Adipocyte (in vitro differentiated cells): Measurements from ENCODE around the gene MS4A14.
"Not testable (repeated sequence)": the region's sequence is repeated elsewhere in the genome, so short reads cannot be mapped to it uniquely, and the experiment has no call there.

Experiments used
- DNase-seq: peaks from one replicate; pipeline ENCODE4 v3.0.0-alpha.2; 2015; ENCODE audit warnings: low read depth
- H3K27me3 ChIP-seq: replicated peaks from 2 replicates; pipeline ENCODE4 v1.7.0; 2013; ENCODE audit warnings: mild to moderate bottlenecking, low read length, moderate library complexity; ENCODE audit not compliant: control insufficient read depth, insufficient read depth
- H3K36me3 ChIP-seq: 2 replicates; pipeline ENCODE4 v1.7.0; 2013; ENCODE audit warnings: low read length, mild to moderate bottlenecking, moderate library complexity; ENCODE audit not compliant: control insufficient read depth, insufficient read depth, severe bottlenecking
- H3K4me1 ChIP-seq: 2 replicates; pipeline ENCODE4 v1.7.0; 2013; ENCODE audit warnings: mild to moderate bottlenecking, low read length, moderate library complexity; ENCODE audit not compliant: control insufficient read depth, insufficient read depth
- H3K4me3 ChIP-seq: 2 replicates; pipeline ENCODE4 v1.7.0; 2013; ENCODE audit warnings: mild to moderate bottlenecking, low read length, moderate library complexity
- H3K9ac ChIP-seq: 2 replicates; pipeline ENCODE4 v1.7.0; 2013; ENCODE audit warnings: mild to moderate bottlenecking, low read length, moderate library complexity
- H3K9me3 ChIP-seq: 2 replicates; pipeline ENCODE4 v1.7.0; 2013; ENCODE audit warnings: mild to moderate bottlenecking, low read length, moderate library complexity; ENCODE audit not compliant: control insufficient read depth

The MS4A14 gene

DNA sequence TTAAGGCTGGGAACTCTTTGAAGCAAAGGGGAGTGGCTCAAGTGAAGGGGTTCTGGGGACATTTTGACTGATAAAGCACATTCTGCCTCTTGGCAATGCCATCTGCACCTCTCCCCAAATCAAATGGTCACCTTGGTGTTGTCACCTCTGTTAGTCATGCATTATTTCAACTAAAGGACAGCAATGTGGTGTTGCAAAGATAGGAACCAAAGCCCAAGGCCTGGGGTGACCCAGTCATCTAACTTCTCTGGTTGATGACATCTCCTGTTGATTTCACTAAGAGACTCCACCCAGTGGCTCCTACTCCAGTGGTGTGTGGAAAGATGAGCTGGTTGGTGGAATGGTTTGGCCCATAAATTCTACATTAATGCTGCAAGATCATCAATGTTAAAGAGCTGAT is 51.6 kb downstream of the MS4A14 start:
- H3K27me3 ChIP-seq = no peaks in the 10 kb centered on the region
- H3K4me3 ChIP-seq = no peak overlapping the region
- H3K9me3 ChIP-seq = no peaks in the 10 kb centered on the region
- H3K9ac ChIP-seq = no peak overlapping the region
- no peaks in the 10 kb centered on the region for H3K36me3 ChIP-seq
- no peaks in the 10 kb centered on the region for H3K4me1 ChIP-seq
- no peak for DNase-seq

DNA sequence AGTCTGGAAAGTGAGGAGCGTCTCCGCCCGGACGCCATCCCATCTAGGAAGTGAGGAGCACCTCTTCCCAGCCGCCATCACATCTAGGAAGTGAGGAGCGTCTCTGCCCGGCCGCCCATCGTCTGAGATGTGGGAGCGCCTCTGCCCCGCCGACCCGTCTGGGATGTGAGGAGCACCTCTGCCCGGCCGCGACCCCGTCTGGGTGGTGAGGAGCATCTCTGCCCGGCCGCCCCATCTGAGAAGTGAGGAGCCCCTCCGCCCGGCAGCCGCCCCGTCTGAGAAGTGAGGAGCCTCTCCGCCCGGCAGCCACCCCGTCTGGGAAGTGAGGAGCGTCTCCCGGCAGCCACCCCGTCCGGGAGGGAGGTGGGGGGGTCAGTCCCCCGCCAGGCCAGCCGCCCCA is 54.9 kb downstream of the MS4A14 start:
- not testable (repeated sequence) for H3K9me3 ChIP-seq

DNA sequence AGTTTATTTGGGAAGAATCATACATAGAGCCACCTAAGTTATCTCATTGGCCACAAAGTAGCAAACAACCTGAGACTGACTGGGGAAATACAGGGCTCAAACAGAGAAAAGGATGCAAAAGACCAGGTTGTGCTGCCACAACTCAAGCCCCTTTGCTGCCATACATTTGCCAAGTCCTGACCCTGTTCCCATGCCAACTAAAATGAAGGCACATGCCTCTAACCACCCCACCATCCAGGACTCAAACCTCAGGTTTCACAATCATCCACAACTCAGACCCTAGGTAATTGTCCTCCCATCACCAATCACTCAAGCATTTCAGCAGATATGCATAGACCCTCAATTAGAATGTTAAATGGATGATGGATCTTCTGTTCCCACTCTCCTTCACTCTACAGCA is 58.0 kb downstream of the MS4A14 start:
- DNase-seq = no peak
- Histone ChIP-seq H3K36me3 (no peaks in the 10 kb centered on the region), H3K4me3 (no peak overlapping the region), H3K9ac (no peak overlapping the region), H3K27me3 (no peaks in the 10 kb centered on the region), H3K4me1 (no peaks in the 10 kb centered on the region), H3K9me3 (no peaks in the 10 kb centered on the region)

More for the DNA sequence above, 54.9 kb downstream of the MS4A14 start:
- not testable (repeated sequence) for H3K4me1 ChIP-seq, H3K36me3 ChIP-seq, DNase-seq, H3K27me3 ChIP-seq, H3K4me3 ChIP-seq, H3K9ac ChIP-seq

DNA sequence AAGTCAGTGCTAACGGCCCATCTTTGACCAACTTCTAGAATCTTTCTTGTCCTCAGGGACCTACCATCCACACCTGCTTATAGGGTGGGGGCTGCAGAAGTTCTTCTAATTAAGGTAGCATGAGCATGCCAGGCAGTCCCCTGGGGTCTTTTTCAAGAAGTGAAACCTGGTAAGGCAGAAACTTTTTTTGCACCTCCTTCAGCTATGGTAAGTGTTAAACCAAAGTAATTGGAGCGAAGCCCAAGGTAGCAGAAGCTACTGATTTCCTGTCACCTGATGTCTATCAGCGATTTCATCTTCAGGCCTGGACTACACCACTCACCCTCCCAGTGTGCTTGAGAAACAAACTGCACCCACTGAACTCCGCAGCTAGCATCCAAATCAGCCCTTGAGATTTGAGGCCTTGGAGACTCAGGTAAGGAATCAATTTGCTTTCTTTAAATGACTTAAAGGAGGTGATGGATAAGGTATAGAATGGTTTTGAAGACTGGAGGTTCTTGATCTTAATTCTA is 59.3 kb downstream of the MS4A14 start, which contains the start of gene MS4A1:
Gene MS4A1, plus strand, starts transcription at position 317 of the 512 bp plus-strand sequence. CDS start 6,528 bp downstream, outside the sequence.
- no peaks in the 10 kb centered on the region for H3K36me3 ChIP-seq
- H3K9me3 ChIP-seq = no peaks in the 10 kb centered on the region
- no peak for DNase-seq
- no peak within 1 kb of the TSS for H3K9ac ChIP-seq
- H3K4me3 ChIP-seq = no peak within 1 kb of the TSS
- no peaks in the 10 kb centered on the region for H3K27me3 ChIP-seq
- H3K4me1 ChIP-seq = no peaks in the 10 kb centered on the region

DNA sequence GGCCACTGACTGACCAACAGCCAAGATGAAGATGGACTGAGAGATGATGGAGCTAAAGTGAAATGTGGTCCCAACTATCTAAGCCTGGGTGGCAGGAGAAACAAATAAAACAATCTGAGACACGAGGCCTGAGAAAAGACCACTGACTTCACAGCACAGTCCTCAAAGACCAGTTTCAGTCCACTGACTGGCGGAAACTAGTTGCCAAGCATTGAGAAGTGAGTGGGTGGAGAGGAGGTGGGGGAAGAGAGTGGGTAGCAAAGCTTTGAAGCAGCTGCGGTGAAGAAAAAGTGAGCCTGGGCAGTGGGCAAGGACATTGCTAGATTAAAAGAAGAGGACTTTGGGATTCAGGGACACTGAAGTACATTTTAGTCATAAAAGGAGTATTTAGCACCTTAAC is 61.3 kb downstream of the MS4A14 start:
- Histone ChIP-seq H3K36me3 (no peaks in the 10 kb centered on the region), H3K27me3 (no peaks in the 10 kb centered on the region), H3K4me1 (no peaks in the 10 kb centered on the region), H3K9me3 (no peaks in the 10 kb centered on the region), H3K4me3 (no peak overlapping the region), H3K9ac (no peak overlapping the region)
- no peak for DNase-seq

DNA sequence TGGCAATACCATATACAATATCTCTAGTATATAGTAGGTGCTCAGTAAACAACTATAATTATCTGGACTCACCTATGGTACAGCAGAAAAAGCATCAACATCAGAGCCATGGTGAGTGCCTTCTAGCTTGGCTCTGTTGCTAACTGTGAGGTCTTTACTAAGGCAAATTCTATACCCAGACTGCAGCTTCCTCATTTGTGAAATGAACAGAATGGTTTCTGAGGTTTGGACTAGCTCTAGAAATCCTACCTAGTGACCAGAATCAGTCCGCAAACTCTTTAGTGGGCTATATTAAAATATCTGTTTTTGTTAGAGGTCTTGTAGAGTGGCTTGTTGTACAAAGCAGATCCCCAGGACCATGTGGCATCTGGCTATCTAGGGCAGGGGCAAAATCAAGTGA is 63.1 kb downstream of the MS4A14 start:
- H3K36me3 ChIP-seq = no peaks in the 10 kb centered on the region
- H3K27me3 ChIP-seq = no peaks in the 10 kb centered on the region
- DNase-seq = no peak
- H3K9me3 ChIP-seq = no peaks in the 10 kb centered on the region
- no peak overlapping the region for H3K9ac ChIP-seq
- H3K4me1 ChIP-seq = no peaks in the 10 kb centered on the region
- no peak overlapping the region for H3K4me3 ChIP-seq
